Hepatocyte (in vitro differentiated cells): Measurements from ENCODE around the gene CLCF1.

Source experiments
- EZH2 ChIP-seq: fragments of 200-600 bp; sonication (generic); IDR thresholded peaks from 2 replicates; pipeline ENCODE4 v1.6.1; 2016; ENCODE audit warnings: antibody characterized with exemption, mild to moderate bottlenecking, borderline replicate concordance
- EZH2phosphoT487 ChIP-seq: fragments of 200-600 bp; sonication (generic); IDR thresholded peaks from one replicate; pipeline ENCODE4 v1.6.1; 2018; ENCODE audit warnings: antibody characterized with exemption, mild to moderate bottlenecking, low read depth, moderate library complexity; ENCODE audit not compliant: unreplicated experiment, severe bottlenecking
- TF ChIP-seq, protein P1 (sequence below): fragments of 200-600 bp; sonication (generic); IDR thresholded peaks from 2 replicates; pipeline ENCODE4 v1.5.1; 2016; ENCODE audit warnings: antibody characterized with exemption, mild to moderate bottlenecking; ENCODE audit not compliant: poor library complexity

DNA sequence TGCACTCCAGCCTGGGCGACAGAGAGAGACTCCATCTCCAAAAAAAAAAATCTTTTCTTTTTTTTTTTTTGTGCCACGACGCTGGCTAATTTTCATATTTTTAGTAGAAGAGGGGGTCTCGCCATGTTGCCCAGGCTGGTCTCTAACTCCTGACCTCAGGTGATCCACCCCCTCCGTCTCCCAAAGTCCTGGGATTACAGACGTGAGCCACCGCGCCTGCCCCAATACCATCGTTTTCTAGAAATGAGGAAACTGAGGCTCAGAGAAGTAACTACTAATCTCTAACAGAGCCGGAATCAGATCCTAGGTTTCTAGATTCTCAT, 56.6 kb downstream of the CLCF1 start:
- TF ChIP-seq, protein P1, sequence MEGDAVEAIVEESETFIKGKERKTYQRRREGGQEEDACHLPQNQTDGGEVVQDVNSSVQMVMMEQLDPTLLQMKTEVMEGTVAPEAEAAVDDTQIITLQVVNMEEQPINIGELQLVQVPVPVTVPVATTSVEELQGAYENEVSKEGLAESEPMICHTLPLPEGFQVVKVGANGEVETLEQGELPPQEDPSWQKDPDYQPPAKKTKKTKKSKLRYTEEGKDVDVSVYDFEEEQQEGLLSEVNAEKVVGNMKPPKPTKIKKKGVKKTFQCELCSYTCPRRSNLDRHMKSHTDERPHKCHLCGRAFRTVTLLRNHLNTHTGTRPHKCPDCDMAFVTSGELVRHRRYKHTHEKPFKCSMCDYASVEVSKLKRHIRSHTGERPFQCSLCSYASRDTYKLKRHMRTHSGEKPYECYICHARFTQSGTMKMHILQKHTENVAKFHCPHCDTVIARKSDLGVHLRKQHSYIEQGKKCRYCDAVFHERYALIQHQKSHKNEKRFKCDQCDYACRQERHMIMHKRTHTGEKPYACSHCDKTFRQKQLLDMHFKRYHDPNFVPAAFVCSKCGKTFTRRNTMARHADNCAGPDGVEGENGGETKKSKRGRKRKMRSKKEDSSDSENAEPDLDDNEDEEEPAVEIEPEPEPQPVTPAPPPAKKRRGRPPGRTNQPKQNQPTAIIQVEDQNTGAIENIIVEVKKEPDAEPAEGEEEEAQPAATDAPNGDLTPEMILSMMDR = no peak
- TF ChIP-seq EZH2 (no peak), EZH2phosphoT487 (no peak)
